A549 treated with AZD2906 at 1 μM for 4 hours (cell line): ENCODE measurements around the gene C19orf18. TPM values are rescaled to one million over a fixed set of nuclear protein-coding genes. Genes with fewer than 3 reads are reported as not detected.

Experiments used
- total RNA-seq: library from RNA; stranded (reverse); fragments of 200-300 nt; extraction: Qiagen RNA extraction; gene quantifications from 5 replicates; pipeline ENCODE4 v1.2.3, GENCODE V29; 2022

The C19orf18 gene
- total RNA-seq: 0.07 to 0.08 TPM in 2 of 5 replicates, not detected in the others

DNA sequence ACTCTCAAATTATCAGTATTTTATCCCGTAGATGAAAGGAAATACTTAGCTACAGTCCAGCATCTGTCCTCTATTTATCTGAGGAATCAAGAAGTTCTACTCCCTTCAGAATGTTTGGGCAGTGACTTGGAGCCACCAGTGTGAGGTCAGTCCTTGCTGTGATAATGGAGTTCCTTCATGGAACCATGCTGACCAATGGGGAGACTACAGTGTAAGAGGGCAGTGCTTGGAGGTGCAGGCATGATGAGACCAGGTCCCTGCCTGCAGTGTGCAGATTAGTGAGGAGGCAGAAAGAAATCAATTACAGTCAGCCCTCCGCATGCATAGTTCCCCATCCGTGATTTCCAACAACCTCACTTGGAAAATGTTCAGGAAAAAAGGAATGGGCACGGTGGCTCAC, at the start of gene C19orf18:
Gene C19orf18 (minus strand): TSS at position 101 of the 400 bp plus-strand sequence. CDS start 102 bp downstream, outside the sequence.

DNA sequence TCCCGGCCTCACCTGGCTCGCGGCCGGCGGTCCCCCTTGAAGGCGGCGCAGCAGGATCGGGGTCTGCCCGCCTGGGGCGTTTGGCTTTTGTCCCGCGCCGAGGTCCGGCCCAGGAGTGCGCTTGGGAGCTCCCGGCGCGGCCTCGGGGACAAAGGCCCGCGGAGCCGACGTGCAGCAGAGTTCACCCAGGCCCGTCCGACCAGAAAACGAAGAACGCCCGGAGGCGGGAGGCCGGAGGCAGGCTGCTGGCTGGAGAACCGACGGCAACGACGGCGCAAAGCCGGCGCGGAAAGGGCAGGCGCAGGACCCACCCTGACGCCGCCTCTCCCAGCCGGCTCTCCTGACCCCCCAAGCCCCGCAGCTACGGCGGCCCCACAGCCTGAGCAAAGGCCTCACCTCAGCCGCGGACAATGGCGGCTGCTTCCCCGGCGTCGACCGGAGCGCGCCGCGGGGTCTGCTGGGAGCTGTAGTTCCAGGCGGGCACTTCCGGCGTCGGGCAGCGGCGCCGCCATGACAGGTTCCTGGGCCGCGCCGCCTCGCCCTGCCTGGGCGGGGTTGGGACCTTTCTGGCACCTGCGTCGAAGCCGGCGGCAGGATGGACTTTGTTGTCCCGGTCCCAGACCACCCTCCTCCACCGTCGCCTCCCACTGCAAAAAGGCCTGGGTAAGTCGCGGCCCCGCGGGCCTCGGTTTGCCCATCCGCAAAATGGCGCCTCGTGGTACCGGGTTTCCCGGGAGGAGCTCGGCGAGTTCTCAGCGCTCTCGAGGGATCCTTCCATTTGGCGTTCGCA, 28.2 kb upstream of the C19orf18 start, which contains the start of gene ZNF606:
Gene ZNF606 (minus strand): TSS at position 437 of the 790 bp plus-strand sequence. CDS start 1,501 bp downstream, outside the sequence.

DNA sequence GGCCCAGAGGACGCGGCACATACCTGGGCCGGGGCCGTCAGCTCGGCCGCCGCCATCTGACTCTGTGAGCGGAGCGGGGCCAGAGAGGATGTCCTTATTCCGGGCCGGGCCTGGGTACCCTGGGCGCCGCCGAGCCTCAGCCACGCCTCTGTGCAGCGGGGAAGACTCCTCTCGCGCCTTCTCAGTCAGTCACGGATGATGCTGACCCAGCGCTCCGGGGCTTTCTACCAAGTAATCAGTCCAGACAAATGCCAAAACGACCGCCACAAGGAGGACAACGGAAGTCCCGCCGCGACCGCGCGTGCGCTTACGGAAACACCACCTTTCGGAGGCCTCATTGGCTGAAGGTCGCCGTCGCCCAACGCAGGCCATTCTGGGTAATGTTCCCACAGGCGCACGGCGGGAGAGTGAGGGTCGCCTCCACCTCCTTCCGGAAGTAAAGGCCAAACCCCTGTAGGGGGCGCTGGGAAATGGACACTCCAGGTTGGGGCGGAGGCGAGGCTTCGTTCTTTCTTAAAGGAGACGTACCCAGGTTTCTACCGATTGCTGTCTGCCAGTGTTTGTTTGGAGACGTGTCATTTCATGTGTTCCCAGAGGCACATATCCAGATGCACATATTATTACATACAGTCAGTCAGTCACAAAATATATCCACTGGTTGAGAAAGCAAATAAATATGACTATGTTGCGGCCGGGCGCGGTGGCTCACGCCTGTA, 26.8 kb downstream of the C19orf18 start, which contains the start of gene ZNF256:
Gene ZNF256 (minus strand): TSS at position 288 of the 716 bp plus-strand sequence. CDS start 232 bp downstream, at position 56.

DNA sequence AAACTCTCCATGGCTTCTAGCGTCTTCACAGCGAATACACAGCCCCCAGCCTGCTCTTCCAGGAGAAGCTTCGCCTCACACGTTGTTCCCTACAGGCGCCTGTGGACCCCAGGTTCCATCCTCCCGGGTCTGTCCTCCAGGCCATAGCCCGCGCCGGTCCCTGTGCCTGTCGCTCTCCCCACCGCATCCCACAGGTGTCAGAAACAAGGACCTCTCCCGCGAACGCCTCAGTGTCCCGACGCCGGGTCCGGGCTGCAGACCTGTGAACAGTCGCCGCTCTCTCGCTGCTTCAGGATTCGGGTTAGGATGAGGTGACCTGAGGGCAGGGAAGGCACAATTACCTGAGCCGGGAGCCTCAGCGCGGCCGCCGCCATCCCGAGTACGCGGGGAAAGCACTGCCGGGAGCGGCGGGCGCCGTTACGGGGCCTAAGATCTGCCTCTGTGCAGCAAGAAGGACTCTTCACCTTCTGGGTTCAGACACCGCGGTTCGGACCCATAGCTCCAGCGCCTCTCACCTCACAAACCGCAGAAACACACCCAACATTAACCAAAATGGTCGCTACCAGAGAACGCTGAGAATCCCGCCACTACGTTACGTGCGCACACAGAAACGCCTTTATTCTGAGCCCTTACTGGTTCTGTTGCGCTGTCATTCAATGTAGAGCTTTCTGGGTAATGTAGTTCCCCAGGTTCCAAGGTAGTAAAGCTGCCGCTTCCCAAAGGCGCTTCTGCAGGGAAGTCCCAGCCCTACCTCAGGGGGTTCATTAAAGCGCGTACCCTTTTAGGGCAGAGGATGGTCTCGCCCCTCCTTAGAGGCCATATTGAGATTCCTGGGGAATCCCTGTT, 39.3 kb downstream of the C19orf18 start, which contains the start of gene ZNF418:
Gene ZNF418 (minus strand): TSS at position 583 of the 846 bp plus-strand sequence. CDS start 1,580 bp downstream, outside the sequence.

DNA sequence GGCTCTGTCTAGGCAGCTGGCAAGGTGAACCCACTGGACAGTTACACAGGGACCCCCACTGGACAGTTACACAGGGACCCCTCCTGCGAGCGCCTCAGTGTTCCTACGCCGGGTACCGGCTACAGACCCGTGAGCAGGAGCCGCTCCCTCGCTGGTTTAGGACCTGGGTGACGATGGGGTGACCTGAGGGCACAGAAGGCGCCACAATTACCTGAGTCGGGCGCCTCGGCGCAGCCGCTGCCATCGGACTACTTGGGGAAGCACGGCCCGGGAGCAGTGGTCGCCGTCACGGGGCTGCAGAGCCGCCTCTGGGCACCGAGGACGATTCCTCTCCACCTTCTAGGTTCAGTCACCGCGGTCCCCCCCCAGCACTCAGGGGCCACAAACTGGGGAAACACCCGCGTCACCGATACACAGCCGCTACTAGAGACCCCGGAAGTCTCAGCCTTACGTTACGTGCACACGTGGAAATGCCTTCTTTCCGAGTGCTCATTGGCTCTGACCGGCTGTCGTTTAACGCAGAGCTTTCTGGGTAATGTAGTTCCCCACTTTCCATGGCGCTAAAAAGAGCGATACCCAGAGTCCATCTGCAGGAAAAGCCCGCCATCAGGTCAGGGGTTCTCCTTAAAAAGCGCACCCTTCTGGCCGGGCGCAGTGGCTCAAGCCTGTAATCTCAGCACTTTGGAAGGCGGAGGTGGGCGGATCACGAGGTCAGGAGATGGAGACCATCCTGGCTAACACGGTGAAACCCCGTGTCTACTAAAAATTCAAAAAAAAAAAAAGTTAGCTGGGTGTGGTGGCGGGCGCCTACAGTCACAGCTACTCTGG, 58.0 kb downstream of the C19orf18 start, which contains the start of gene ZNF417:
Gene ZNF417 (minus strand): TSS at position 425 of the 828 bp plus-strand sequence. CDS start 181 bp downstream, at position 244.

Other genes starting within 250 kb of the C19orf18 start
- gene ZNF671, start 246.9 kb downstream of the C19orf18 start, total RNA-seq: 0.84 to 1.1 TPM (median 1.0 TPM) in 5 replicates
- gene ZNF776, start 227.7 kb downstream of the C19orf18 start, total RNA-seq: 4.8 to 5.8 TPM (median 5.4 TPM) in 5 replicates
- gene ZNF586, start 204.9 kb downstream of the C19orf18 start, total RNA-seq: 6.0 to 6.9 TPM (median 6.5 TPM) in 5 replicates
- gene ZNF552, start 159.6 kb downstream of the C19orf18 start, total RNA-seq: 4.5 to 6.0 TPM (median 5.1 TPM) in 5 replicates
- 6.2 to 9.4 TPM (median 6.7 TPM) in 5 replicates for gene ZNF587B, start 144.2 kb downstream of the C19orf18 start, total RNA-seq
- gene ZNF587, start 124.7 kb downstream of the C19orf18 start, total RNA-seq: 5.0 to 7.2 TPM (median 5.8 TPM) in 5 replicates
- 1.6 to 2.6 TPM (median 2.3 TPM) in 5 replicates for gene ZNF814, start 85.5 kb downstream of the C19orf18 start, total RNA-seq
- gene ZNF417, start 57.9 kb downstream of the C19orf18 start, total RNA-seq: 3.0 to 5.4 TPM (median 3.7 TPM) in 5 replicates
- gene ZNF418, start 39.1 kb downstream of the C19orf18 start, total RNA-seq: 0.84 to 1.5 TPM (median 1.2 TPM) in 5 replicates
- gene ZNF256, start 26.8 kb downstream of the C19orf18 start, total RNA-seq: 0.88 to 1.2 TPM (median 1.1 TPM) in 5 replicates
- gene ZNF606, start 28.3 kb upstream of the C19orf18 start, total RNA-seq: 1.6 to 2.4 TPM (median 2.3 TPM) in 5 replicates
- gene ZSCAN1, start 59.5 kb upstream of the C19orf18 start, total RNA-seq: not detected in 5 replicates
- gene ZNF135, start 84.7 kb upstream of the C19orf18 start, total RNA-seq: not detected in 5 replicates
- gene ZSCAN18, start 123.7 kb upstream of the C19orf18 start, total RNA-seq: 1.9 to 3.5 TPM (median 2.1 TPM) in 5 replicates
- gene ZNF329, start 176.3 kb upstream of the C19orf18 start, total RNA-seq: 2.7 to 3.2 TPM (median 3.0 TPM) in 5 replicates
- gene ZNF274, start 208.5 kb upstream of the C19orf18 start, total RNA-seq: 12.7 to 13.3 TPM (median 13.2 TPM) in 5 replicates